K562 (cell line): ENCODE measurements around the gene AGPAT3. TPM values are rescaled to one million over a fixed set of nuclear protein-coding genes. Genes with fewer than 3 reads are reported as not detected.

Experiments
- ATAC-seq: fragments of 200-7000 bp; cut with Tn5 transposase; 3 replicates; pipeline ENCODE4 v1.9.1; 2020; ENCODE audit warnings: moderate library complexity
- BruUV-seq: library from RNA; stranded (reverse); fragments of 400-500 nt; replicated peaks from 2 replicates; lab custom pipeline; 2021; lab: Mats Ljungman, UMichigan
- CTCF ChIA-PET: fragments of 300-600 bp; formaldehyde crosslinking; extraction: SDS; loops from one replicate; lab custom pipeline; 2021; ENCODE audit warnings: low intra/inter-chr PET ratio; lab: Yijun Ruan, JAX
- POLR2A ChIA-PET: fragments of 300-600, 350-650 bp; sonication (Branson Sonifier 250); formaldehyde crosslinking; extraction: SDS; loops from one replicate; lab custom pipeline; 2021; ENCODE audit warnings: antibody characterized with exemption, inconsistent platforms; lab: Yijun Ruan, JAX
- DNase-seq, 4 experiments: peaks; one replicate each; pipeline versions ENCODE4 v3.0.0 to v3.0.0-alpha.2; 2011 to 2018; ENCODE audit warnings: low spot score in 3 of 4, mixed read lengths in 3 of 4; ENCODE audit errors: extremely low read depth in 1 of 4
- FAIRE-seq: peaks from 2 replicates; lab custom pipeline; 2011; peaks lifted over from hg19 to GRCh38; lab: Jason Lieb, UNC
- H2AFZ ChIP-seq: 2 replicates; pipeline ENCODE4 v1.6.0; 2011; ENCODE audit warnings: low read depth, low read length, control low read depth, inconsistent platforms
- H3K27ac ChIP-seq: fragments of 200-600 bp; 3 replicates; pipeline ENCODE4 v1.8.0; 2011; ENCODE audit warnings: low read depth, mild to moderate bottlenecking, control low read depth, inconsistent platforms, low read length, moderate library complexity, mixed read lengths; ENCODE audit errors: extremely low read depth
- H3K27me3 ChIP-seq, 2 experiments: fragments of 300-600 bp in 1 of 2; 2 replicates in 1 of 2; 3 replicates in 1 of 2; pipeline versions ENCODE4 v1.6.0 to v1.8.0; 2011; ENCODE audit warnings: inconsistent platforms in 2 of 2, low read length in 2 of 2, mild to moderate bottlenecking in 1 of 2, mixed read lengths in 1 of 2, moderate library complexity in 1 of 2; ENCODE audit not compliant: control insufficient read depth in 2 of 2, insufficient read depth in 2 of 2
- H3K36me3 ChIP-seq: fragments of 300-600 bp; 3 replicates; pipeline ENCODE4 v1.8.0; 2011; ENCODE audit warnings: mild to moderate bottlenecking, low read length, inconsistent platforms; ENCODE audit not compliant: control insufficient read depth, insufficient read depth
- H3K4me1 ChIP-seq, 2 experiments: fragments of 200-600 bp in 1 of 2; replicated peaks in 1 of 2; 2 replicates in 1 of 2; 3 replicates in 1 of 2; pipeline versions ENCODE4 v1.5.1 to v1.8.0; 2011; ENCODE audit warnings: inconsistent platforms in 2 of 2, low read length in 2 of 2, mild to moderate bottlenecking in 1 of 2, mixed read lengths in 1 of 2, moderate library complexity in 1 of 2; ENCODE audit not compliant: control insufficient read depth in 2 of 2, insufficient read depth in 2 of 2
- H3K4me2 ChIP-seq: 2 replicates; pipeline ENCODE4 v1.6.1; 2011; ENCODE audit warnings: low read length, control low read depth, inconsistent platforms, mixed read lengths; ENCODE audit not compliant: insufficient read depth
- H3K4me3 ChIP-seq: fragments of 200-600 bp; sonication (generic), shearing (Covaris generic); 2 replicates; pipeline ENCODE4 v1.5.1; 2016; ENCODE audit warnings: control low read depth, inconsistent platforms
- H3K79me2 ChIP-seq: fragments of 200-600 bp; 3 replicates; pipeline ENCODE4 v1.8.0; 2011; ENCODE audit warnings: low read length, inconsistent platforms; ENCODE audit not compliant: control insufficient read depth, insufficient read depth
- H3K9ac ChIP-seq, 2 experiments: 2 replicates each; pipeline versions ENCODE4 v1.6.0 to v1.6.1; 2011; ENCODE audit warnings: low read depth in 2 of 2, low read length in 2 of 2, control low read depth in 1 of 2, inconsistent platforms in 1 of 2, mild to moderate bottlenecking in 1 of 2, mixed read lengths in 1 of 2; ENCODE audit not compliant: insufficient read depth in 1 of 2
- H3K9me1 ChIP-seq: one replicate; pipeline ENCODE4 v1.6.0; 2011; ENCODE audit warnings: inconsistent platforms, mild to moderate bottlenecking, low read length, moderate library complexity; ENCODE audit not compliant: control insufficient read depth, insufficient read depth
- H3K9me3 ChIP-seq: replicated peaks from 2 replicates; pipeline ENCODE4 v1.5.1; 2011; ENCODE audit warnings: low read depth, low read length, inconsistent platforms; ENCODE audit not compliant: control insufficient read depth, insufficient read depth
- H4K20me1 ChIP-seq: replicated peaks from 2 replicates; pipeline ENCODE4 v1.6.1; 2011; ENCODE audit warnings: low read length, inconsistent platforms, mixed read lengths; ENCODE audit not compliant: control insufficient read depth, insufficient read depth
- EP400 ChIP-seq: fragments of 450-650 bp; IDR thresholded peaks from 2 replicates; pipeline ENCODE4 v1.6.1; 2017; ENCODE audit warnings: antibody characterized with exemption, mild to moderate bottlenecking, moderate library complexity
- FOXM1 ChIP-seq, 2 experiments: fragments of 450-650 bp in 1 of 2; sonication (generic) in 1 of 2; formaldehyde crosslinking in 1 of 2; IDR thresholded peaks; 2 replicates each; pipeline versions ENCODE4 v1.6.1 to v1.9.0; 2017 to 2022; ENCODE audit warnings: low read depth in 2 of 2, mild to moderate bottlenecking in 2 of 2, missing genetic modification reagents in 1 of 2, moderate library complexity in 1 of 2
- PURB ChIP-seq: sonication (generic); formaldehyde crosslinking; IDR thresholded peaks from 2 replicates; pipeline ENCODE4 v1.9.0; 2021; ENCODE audit warnings: low read depth, mild to moderate bottlenecking, missing genetic modification reagents
- RBBP5 ChIP-seq: fragments of 200-600 bp; sonication (generic); IDR thresholded peaks from 2 replicates; pipeline ENCODE4 v1.6.1; 2012; ENCODE audit warnings: borderline replicate concordance, mild to moderate bottlenecking, low read length, control low read depth, inconsistent platforms; ENCODE audit not compliant: insufficient read depth, poor library complexity, severe bottlenecking
- ZC3H4 ChIP-seq: sonication (generic); formaldehyde crosslinking; IDR thresholded peaks from 2 replicates; pipeline ENCODE4 v1.9.0; 2021; ENCODE audit warnings: missing genetic modification reagents, borderline replicate concordance
- ZNF561 ChIP-seq: fragments of 450-650 bp; formaldehyde crosslinking; conservative IDR thresholded peaks from 2 replicates; pipeline ENCODE4 v1.4.0; 2020; ENCODE audit warnings: mild to moderate bottlenecking, moderate library complexity
- WGBS: fragments of 100-300 bp; shearing (Covaris generic); methylation state at CpG from one replicate; pipeline ENCODE4 v1.1.6; 2016; ENCODE audit warnings: low coverage, mixed read lengths; ENCODE audit not compliant: insufficient coverage; ENCODE audit errors: missing lambda C conversion rate; 5-methylcytosine and 5-hydroxymethylcytosine counted together
- in situ Hi-C: fragments of 300-500 bp; cut with MboI; formaldehyde crosslinking; loops from 4 replicates; pipeline ENCODE4 v1.15.0; 2018; ENCODE audit warnings: inconsistent platforms, mixed read lengths
- intact Hi-C: fragments of 100-400 bp; cut with micrococcal nuclease; formaldehyde crosslinking; loops from 2 replicates; pipeline ENCODE4 v1.14.2; 2022
- polyA plus RNA-seq, 8 experiments: library from polyadenylated mRNA; depleted of rRNA in 4 of 8; stranded (reverse) in 5 of 8; unstranded in 3 of 8; fragments of >200 nt; fragmentation: Nextera tagmentation in 2 of 8; fragmentation: Illumina TruSeq in 1 of 8; extraction: Ambion mirVana in 2 of 8; extraction: Trizol in 1 of 8; gene quantifications; 2 replicates each; pipeline versions ENCODE4 v1.2.1 to v1.2.3, GENCODE V29; 2011 to 2014; ENCODE audit warnings: inconsistent platforms in 1 of 8, missing spikeins in 1 of 8
- total RNA-seq, 7 experiments: library from RNA; depleted of rRNA in 6 of 7; stranded (reverse); fragments of >200 nt in 6 of 7; fragmentation: Illumina TruSeq in 2 of 7; extraction: Trizol in 2 of 7; gene quantifications; 2 replicates each; pipeline versions ENCODE4 v1.2.1 to v1.2.3, GENCODE V29; 2011 to 2021; ENCODE audit warnings: low replicate concordance in 1 of 7

AGPAT3 gene
- total and polyA plus RNA-seq, 9 of the 15 experiments (the other 6 are each of a cell fraction or from before 2014, with no cell fraction given), result 1.5 to 88.4 (median 35.7) TPM

DNA sequence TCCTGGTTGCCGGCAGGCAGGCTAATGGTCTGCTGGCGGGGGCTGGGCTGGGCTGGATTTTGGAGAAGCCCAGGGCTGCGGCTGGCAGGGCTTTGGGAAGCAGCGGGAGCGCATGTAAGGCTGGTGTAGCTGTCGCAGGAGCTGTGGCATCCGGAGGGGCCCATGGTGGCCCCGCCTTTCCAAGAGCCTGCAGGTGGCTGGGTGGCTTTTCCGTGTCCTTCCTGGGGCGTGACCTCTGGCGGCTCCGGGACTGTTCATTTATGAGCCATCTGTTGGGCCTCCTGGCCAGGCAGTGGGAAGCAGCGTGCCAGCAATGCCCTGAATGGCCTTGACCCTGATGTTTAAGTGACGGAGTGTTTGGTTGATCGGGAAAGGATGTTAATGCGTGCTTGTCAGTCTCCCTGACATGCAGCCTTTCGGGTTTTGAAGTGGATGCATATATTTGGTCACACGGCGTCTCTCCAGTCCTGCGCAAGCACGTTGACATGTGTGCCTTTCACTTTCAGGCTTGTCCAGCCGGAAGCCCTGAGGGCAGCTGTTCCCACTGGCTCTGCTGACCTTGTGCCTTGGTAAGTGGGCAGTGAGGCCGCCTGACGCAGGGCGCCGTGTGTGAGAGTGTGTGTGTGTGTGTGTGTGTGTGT is 38.5 kb downstream of the AGPAT3 start:
- no peak overlapping the region for H3K4me3 ChIP-seq
- no peaks in the 10 kb centered on the region for H3K27me3 ChIP-seq
- H3K4me1 ChIP-seq, result peaks cover 5 to 29% of the 10 kb centered on the region in 2 experiments; a peak in 2 of 5 replicates
- ATAC-seq (no peak), FAIRE-seq (no peak), DNase-seq (peak in 1 of 4 experiments; percentile 14)
- H4K20me1 ChIP-seq, result 0 out of 2 replicates have a peak, but pooled peaks cover 3% of the 10 kb centered on the region
- POLR2A ChIA-PET, result interaction anchor here (1.3 to 2.3 kb wide), 3 partner anchors 10 to 17 kb away, joined by 5 to 12 read pairs (median 6); no protein-coding TSS in a partner anchor
- 90% methylated on average over 26 of the region's 26 CpGs for WGBS
- no TSS peak for BruUV-seq
- peak overlapping the region in 1 of 2 experiments; percentile 63; a peak in 2 of 4 replicates for H3K9ac ChIP-seq
- H3K27ac ChIP-seq, result no peak overlapping the region
- H2AFZ ChIP-seq, result no peak overlapping the region
- CTCF ChIA-PET, result no interaction called here
- in situ Hi-C loops (no loop called here), intact Hi-C loops (no loop called here)
- peaks cover 60% of the 10 kb centered on the region for H3K79me2 ChIP-seq
- H3K4me2 ChIP-seq, result no peak overlapping the region
- TF ChIP-seq PURB (CRISPR knock-in tag) (no peak), FOXM1 (IDR thresholded peaks at IDR 0.05; ENCODE audit: low read depth) (no peak), FOXM1 (CRISPR knock-in tag; IDR thresholded peaks at IDR 0.05; ENCODE audit: low read depth) (no peak), RBBP5 (no peak), ZNF561 (CRISPR knock-in tag) (no peak), EP400 (no peak), ZC3H4 (CRISPR knock-in tag) (no peak)
- H3K9me1 ChIP-seq, result no peaks in the 10 kb centered on the region
- no peaks in the 10 kb centered on the region for H3K9me3 ChIP-seq
- H3K36me3 ChIP-seq, result peaks cover 62% of the 10 kb centered on the region; the same call in 2 of the 3 replicates
